ENCODE measurements around the gene SLC30A4.
A peak's percentile ranks its signal among the peaks of the same experiment; 100 is the strongest.

The SLC30A4 gene

GRCh38 chr15:45449916-45450867 lies 72.4 kb downstream of the SLC30A4 start:
- DNase-seq (ENCODE audit: low read depth) = no peak

GRCh38 chr15:45449395-45449794 lies 73.2 kb downstream of the SLC30A4 start:
- DNase-seq (ENCODE audit: low read depth) = no peak

- no peak for DNase-seq (ENCODE audit: low read depth)
Observed at GRCh38 chr15:45448066-45448915, 74.3 kb downstream of the SLC30A4 start.

GRCh38 chr15:45443645-45444044 lies 78.9 kb downstream of the SLC30A4 start:
- no peak for DNase-seq (ENCODE audit: low read depth)

GRCh38 chr15:45442507-45443135 lies 79.9 kb downstream of the SLC30A4 start:
- DNase-seq (ENCODE audit: low read depth) = no peak

- DNase-seq (ENCODE audit: low read depth) = no peak
Observed at GRCh38 chr15:45441686-45442085, 80.9 kb downstream of the SLC30A4 start.

GRCh38 chr15:45441036-45441435 lies 81.5 kb downstream of the SLC30A4 start:
- DNase-seq (ENCODE audit: low read depth) = no peak

- DNase-seq (ENCODE audit: low read depth) = no peak
Observed at GRCh38 chr15:45439521-45440260, 82.9 kb downstream of the SLC30A4 start.

- no peak for DNase-seq (ENCODE audit: low read depth)
Observed at GRCh38 chr15:45435124-45435903, 87.2 kb downstream of the SLC30A4 start.

- no peak for DNase-seq (ENCODE audit: low read depth)
Observed at GRCh38 chr15:45434078-45434567, 88.4 kb downstream of the SLC30A4 start.

- DNase-seq (ENCODE audit: low read depth) = no peak
Observed at GRCh38 chr15:45431511-45431910, 91.0 kb downstream of the SLC30A4 start.

GRCh38 chr15:45429941-45430792 lies 92.4 kb downstream of the SLC30A4 start:
- DNase-seq (ENCODE audit: low read depth) = peak; percentile 79

Measured in stimulated activated CD8-positive, alpha-beta memory T cell treated with anti-CD3 and anti-CD28 coated beads, Interleukin-7, amount 100 ng/mL, for 24 hours (primary cell).